ENCODE measurements around the gene MRPS23.

Gene MRPS23

GRCh38 chr17:57879437-57880085 lies 29.7 kb upstream of the MRPS23 start:
- no peak for DNase-seq (ENCODE audit: low read depth, low spot score)

- DNase-seq (ENCODE audit: low read depth, low spot score), result no peak
These were observed 28.0 kb upstream of the MRPS23 start for GRCh38 chr17:57877803-57878377.

GRCh38 chr17:57876866-57877237 lies 27.0 kb upstream of the MRPS23 start:
- DNase-seq (ENCODE audit: low read depth, low spot score), result no peak

- DNase-seq (ENCODE audit: low read depth, low spot score), result no peak
These were observed 26.4 kb upstream of the MRPS23 start for GRCh38 chr17:57876023-57876865.

GRCh38 chr17:57875290-57876022 lies 25.6 kb upstream of the MRPS23 start:
- no peak for DNase-seq (ENCODE audit: low read depth, low spot score)

- DNase-seq (ENCODE audit: low read depth, low spot score), result no peak
These were observed 24.8 kb upstream of the MRPS23 start for GRCh38 chr17:57874434-57875289.

- DNase-seq (ENCODE audit: low read depth, low spot score), result no peak
These were observed 24.2 kb upstream of the MRPS23 start for GRCh38 chr17:57874058-57874419.

GRCh38 chr17:57873261-57874057 lies 23.6 kb upstream of the MRPS23 start:
- no peak for DNase-seq (ENCODE audit: low read depth, low spot score)

GRCh38 chr17:57872536-57872935 lies 22.7 kb upstream of the MRPS23 start:
- DNase-seq (ENCODE audit: low read depth, low spot score), result no peak

GRCh38 chr17:57871863-57872262 lies 22.0 kb upstream of the MRPS23 start:
- no peak for DNase-seq (ENCODE audit: low read depth, low spot score)

GRCh38 chr17:57871155-57871554 lies 21.3 kb upstream of the MRPS23 start:
- no peak for DNase-seq (ENCODE audit: low read depth, low spot score)

- no peak for DNase-seq (ENCODE audit: low read depth, low spot score)
These were observed 20.4 kb upstream of the MRPS23 start for GRCh38 chr17:57870283-57870635.

GRCh38 chr17:57869617-57870282 lies 19.9 kb upstream of the MRPS23 start:
- DNase-seq (ENCODE audit: low read depth, low spot score), result no peak

- no peak for DNase-seq (ENCODE audit: low read depth, low spot score)
These were observed 19.2 kb upstream of the MRPS23 start for GRCh38 chr17:57868910-57869616.

GRCh38 chr17:57868007-57868909 lies 18.4 kb upstream of the MRPS23 start:
- no peak for DNase-seq (ENCODE audit: low read depth, low spot score)

- DNase-seq (ENCODE audit: low read depth, low spot score), result no peak
These were observed 17.3 kb upstream of the MRPS23 start for GRCh38 chr17:57867126-57867525.

- no peak for DNase-seq (ENCODE audit: low read depth, low spot score)
These were observed 16.9 kb upstream of the MRPS23 start for GRCh38 chr17:57866723-57867122.

GRCh38 chr17:57866319-57866718 lies 16.5 kb upstream of the MRPS23 start:
- no peak for DNase-seq (ENCODE audit: low read depth, low spot score)

All from iPS DF 19.7 (cell line).